Gastrocnemius medialis (tissue), 4 donors: ENCODE results near the gene SEC24C. TPM values are rescaled to one million over a fixed set of nuclear protein-coding genes. Genes with fewer than 3 reads are reported as not detected.

Experiments used
- ATAC-seq, 2 donors: fragments of 150-250 bp; one replicate each; pipeline ENCODE4 v1.9.1; 2016
- DNase-seq, 2 donors: peaks; one replicate each; pipeline ENCODE4 v3.0.0-alpha.2; 2019
- H3K27ac ChIP-seq, 4 donors: fragments of 200-600 bp; sonication (generic); 1 replicate in 1 of 4; 2 replicates in 3 of 4; pipeline ENCODE4 v1.5.1; 2016 to 2018; ENCODE audit warnings: mild to moderate bottlenecking in 2 of 4, moderate library complexity in 1 of 4
- H3K27me3 ChIP-seq, 3 donors: fragments of 200-600 bp; sonication (generic) in 2 of 3; 1 replicate in 1 of 3; 2 replicates in 2 of 3; pipeline versions ENCODE4 v1.5.1 to v1.6.0; 2016 to 2019; ENCODE audit warnings: mild to moderate bottlenecking in 1 of 3, moderate library complexity in 1 of 3
- H3K36me3 ChIP-seq, 2 donors: fragments of 200-600 bp; sonication (generic) in 1 of 2; one replicate each; pipeline ENCODE4 v1.5.1; 2017 to 2018
- H3K4me1 ChIP-seq, 2 donors: fragments of 200-600 bp; sonication (generic) in 1 of 2; one replicate each; pipeline ENCODE4 v1.5.1; 2016 to 2017; ENCODE audit warnings: mild to moderate bottlenecking in 2 of 2
- H3K4me3 ChIP-seq, 4 donors: fragments of 200-600 bp; sonication (generic) in 3 of 4; 1 replicate in 1 of 4; 2 replicates in 3 of 4; pipeline ENCODE4 v1.5.1; 2016 to 2019; ENCODE audit warnings: mild to moderate bottlenecking in 2 of 4
- H3K9me3 ChIP-seq, 3 donors: fragments of 200-600 bp; sonication (generic) in 2 of 3; 1 replicate in 1 of 3; 2 replicates in 2 of 3; pipeline ENCODE4 v1.5.1; 2016 to 2019
- CTCF ChIP-seq, 5 experiments: fragments of 450-650 bp in 3 of 5; fragments of 200-600 bp in 2 of 5; sonication (generic) in 2 of 5; IDR thresholded peaks in 4 of 5; conservative IDR thresholded peaks in 1 of 5; 1 replicate in 4 of 5; 2 replicates in 1 of 5; pipeline ENCODE4 v1.5.1; 2016 to 2019; ENCODE audit warnings: antibody characterized with exemption in 5 of 5, mild to moderate bottlenecking in 3 of 5, moderate library complexity in 3 of 5
- POLR2A ChIP-seq, 2 donors: fragments of 450-650 bp; IDR thresholded peaks; one replicate each; pipeline ENCODE4 v1.6.1; 2017; ENCODE audit warnings: antibody characterized with exemption in 2 of 2, mild to moderate bottlenecking in 2 of 2, moderate library complexity in 2 of 2
- in situ Hi-C, 4 donors: fragments of 200-750 bp; cut with MboI; loops; one replicate each; pipeline versions ENCODE4 v1.15.0 to v1.8.0; 2017; ENCODE audit warnings: low sequenced_read_pairs in 4 of 4
- intact Hi-C: fragments of 100-400 bp; cut with DNase I; formaldehyde crosslinking; loops from one replicate; pipeline ENCODE4 v1.15.1; 2023; ENCODE audit warnings: low total_unique reads
- total RNA-seq, 4 donors: library from RNA; depleted of rRNA; stranded (reverse); fragments of >200 nt; gene quantifications; one replicate each; pipeline versions ENCODE4 v1.1.0 to v1.2.3, GENCODE V29; 2016

Gene SEC24C
- total RNA-seq, 4 donors from 2014 or later = 43.6 to 90.5 (median 69.6) TPM

GRCh38 chr10:73803680-73804286 lies 59.6 kb downstream of the SEC24C start:
- in situ Hi-C loops = no loop called here
- Histone ChIP-seq H3K27me3 (no peaks in the 10 kb centered on the region), H3K27ac (no peak overlapping the region), H3K9me3 (no peaks in the 10 kb centered on the region), H3K36me3 (peaks cover 0 to 96% of the 10 kb centered on the region in 2 donors), H3K4me1 (peaks cover 0 to 5% of the 10 kb centered on the region in 2 donors), H3K4me3 (no peak overlapping the region)
- TF ChIP-seq POLR2A (IDR thresholded peaks at IDR 0.05) (no peak), CTCF (IDR thresholded peaks at IDR 0.05 in 4 of 5, conservative IDR thresholded peaks at IDR 0.05 in 1 of 5) (no peak)
- intact Hi-C loops = no loop called here
- ATAC-seq (no peak), DNase-seq (no peak)

- Histone ChIP-seq H3K36me3 (peaks cover 0 to 79% of the 10 kb centered on the region in 2 donors), H3K9me3 (no peaks in the 10 kb centered on the region), H3K27ac (no peak overlapping the region), H3K4me1 (peaks cover 12 to 21% of the 10 kb centered on the region in 2 donors), H3K4me3 (no peak overlapping the region), H3K27me3 (no peaks in the 10 kb centered on the region)
- in situ Hi-C loops = no loop called here
- ATAC-seq (no peak), DNase-seq (no peak)
- TF ChIP-seq POLR2A (IDR thresholded peaks at IDR 0.05) (no peak), CTCF (IDR thresholded peaks at IDR 0.05 in 4 of 5, conservative IDR thresholded peaks at IDR 0.05 in 1 of 5) (no peak)
- intact Hi-C loops = no loop called here
These were observed 62.2 kb downstream of the SEC24C start for GRCh38 chr10:73806176-73806950.

- DNase-seq (no peak), ATAC-seq (no peak)
- Histone ChIP-seq H3K4me1 (peaks cover 12 to 23% of the 10 kb centered on the region in 2 donors), H3K27ac (no peak overlapping the region), H3K4me3 (no peak overlapping the region), H3K9me3 (no peaks in the 10 kb centered on the region), H3K36me3 (peaks cover 0 to 68% of the 10 kb centered on the region in 2 donors), H3K27me3 (no peaks in the 10 kb centered on the region)
- in situ Hi-C loops (no loop called here), intact Hi-C loops (no loop called here)
- TF ChIP-seq POLR2A (IDR thresholded peaks at IDR 0.05) = no peak
- no peak for TF ChIP-seq CTCF (IDR thresholded peaks at IDR 0.05 in 4 of 5, conservative IDR thresholded peaks at IDR 0.05 in 1 of 5)
These were observed 63.3 kb downstream of the SEC24C start for GRCh38 chr10:73807471-73807870.

GRCh38 chr10:73808021-73808815 lies 64.0 kb downstream of the SEC24C start:
- DNase-seq = no peak
- intact Hi-C loops (no loop called here), in situ Hi-C loops (no loop called here)
- Histone ChIP-seq H3K9me3 (no peaks in the 10 kb centered on the region), H3K4me3 (no peak overlapping the region), H3K4me1 (peaks cover 12 to 23% of the 10 kb centered on the region in 2 donors), H3K27me3 (no peaks in the 10 kb centered on the region), H3K27ac (no peak overlapping the region), H3K36me3 (peaks cover 0 to 60% of the 10 kb centered on the region in 2 donors)
- ATAC-seq = no peak
- TF ChIP-seq CTCF (IDR thresholded peaks at IDR 0.05 in 4 of 5, conservative IDR thresholded peaks at IDR 0.05 in 1 of 5) = no peak
- TF ChIP-seq POLR2A (IDR thresholded peaks at IDR 0.05) = no peak
